GM12875 (cell line): ENCODE data around the gene SUSD6.
"Not testable (repeated sequence)": the region's sequence is repeated elsewhere in the genome, so short reads cannot be mapped to it uniquely, and the experiment has no call there.

Experiments used
- H3K4me3 ChIP-seq: one replicate; pipeline ENCODE4 v1.5.1; 2011; ENCODE audit warnings: low read depth, low read length, control low read depth
- CTCF ChIP-seq: IDR thresholded peaks from 2 replicates; pipeline ENCODE4 v1.5.1; 2011; ENCODE audit warnings: low read depth, mild to moderate bottlenecking, control low read depth, inconsistent platforms, low read length, moderate library complexity, borderline replicate concordance; ENCODE audit not compliant: insufficient read depth

The SUSD6 gene

GRCh38 chr14:69693801-69694729, 82.7 kb downstream of the SUSD6 start:
- no peak for TF ChIP-seq CTCF
- H3K4me3 ChIP-seq, result no peak overlapping the region

GRCh38 chr14:69694730-69695281, 83.4 kb downstream of the SUSD6 start:
- no peak for TF ChIP-seq CTCF
- no peak overlapping the region for H3K4me3 ChIP-seq

DNA sequence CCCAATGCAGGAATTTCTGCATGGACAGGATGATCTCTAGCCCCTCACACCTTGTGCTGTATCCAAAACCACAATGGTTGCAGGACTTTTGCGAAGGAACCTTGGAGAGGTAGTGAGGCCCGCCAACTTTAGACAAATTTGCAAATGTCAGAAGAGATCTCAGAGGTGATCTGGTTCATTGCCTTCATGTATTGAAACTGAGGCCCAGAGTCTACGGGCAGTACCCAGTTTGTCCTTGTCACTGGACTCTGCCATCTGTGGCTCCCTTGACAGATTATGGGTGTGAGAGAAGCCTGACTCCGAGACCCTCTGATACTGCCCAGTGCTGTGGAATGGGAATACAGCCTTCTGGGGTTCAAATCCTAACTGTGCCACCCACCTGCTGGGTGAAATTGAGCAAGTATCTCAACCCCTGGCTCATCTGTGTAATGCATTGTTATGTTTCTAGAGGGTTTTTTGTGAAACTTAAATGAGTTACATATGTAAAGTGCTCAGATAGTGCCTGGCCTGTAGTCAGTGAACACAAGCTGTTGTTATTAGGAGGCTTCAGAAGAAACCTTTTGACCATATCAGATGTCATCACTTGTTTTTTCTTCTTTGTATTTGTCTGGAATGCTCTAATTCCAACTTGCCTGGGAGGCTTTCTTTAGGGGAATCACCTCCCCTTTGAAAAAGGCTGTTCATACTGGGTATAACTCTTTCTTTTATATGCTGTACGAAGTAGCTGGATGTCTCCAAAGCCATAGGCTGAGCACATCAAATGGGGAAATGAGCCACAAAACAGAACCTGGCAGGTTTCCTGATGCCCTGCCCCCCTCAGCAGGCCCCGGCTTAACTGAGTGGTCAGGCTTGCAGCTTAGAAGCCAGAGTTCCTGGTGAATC, 84.2 kb downstream of the SUSD6 start:
- TF ChIP-seq CTCF, result no peak
- H3K4me3 ChIP-seq, result no peak overlapping the region

- TF ChIP-seq CTCF, result no peak
- H3K4me3 ChIP-seq, result no peak overlapping the region
Observed at GRCh38 chr14:69696204-69696527, 84.8 kb downstream of the SUSD6 start.

DNA sequence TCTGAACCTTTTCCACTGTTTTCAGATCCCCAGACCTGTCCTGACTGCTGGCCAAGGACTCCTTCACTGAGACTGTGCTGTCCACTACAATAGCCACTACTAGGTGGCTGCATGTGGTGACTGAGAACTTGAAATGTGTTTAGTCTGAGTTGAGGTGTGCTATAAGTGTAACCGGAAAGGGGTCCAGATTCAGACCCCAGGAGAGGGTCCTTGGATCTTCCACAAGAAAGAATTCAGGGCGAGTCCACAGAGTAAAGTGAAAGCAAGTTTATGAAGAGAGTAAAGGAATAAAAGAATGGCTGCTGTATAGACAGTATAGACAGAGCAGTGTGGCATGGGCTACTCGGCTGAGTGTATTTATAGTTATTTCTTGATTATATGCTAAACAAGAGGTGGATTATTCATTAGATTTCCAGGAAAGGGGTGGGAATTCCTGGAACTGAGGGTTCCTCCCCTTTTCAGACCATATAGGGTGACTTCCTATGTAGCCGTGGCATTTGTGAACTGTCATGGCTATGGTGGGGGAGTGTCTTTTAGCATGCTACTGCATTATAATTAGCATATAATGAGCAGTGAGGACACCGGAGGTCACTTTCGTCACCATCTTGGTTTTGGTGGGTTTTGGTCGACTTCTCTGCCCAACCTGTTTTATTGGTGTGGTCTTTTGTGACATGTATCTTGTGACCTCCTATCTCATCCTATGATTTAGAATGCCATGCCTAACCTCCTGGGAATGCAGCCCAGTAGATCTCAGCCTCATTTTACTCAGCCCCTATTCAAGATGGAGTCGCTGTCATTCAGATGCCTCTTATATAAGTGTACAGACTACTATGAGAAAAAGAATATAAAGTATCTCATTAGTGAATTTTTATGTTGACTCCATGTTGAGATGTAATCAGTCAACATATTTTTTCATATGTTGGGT, 85.5 kb downstream of the SUSD6 start:
- TF ChIP-seq CTCF, result no peak
- no peak overlapping the region for H3K4me3 ChIP-seq

- TF ChIP-seq CTCF, result no peak
Observed at GRCh38 chr14:69698572-69698971, 87.2 kb downstream of the SUSD6 start.

DNA sequence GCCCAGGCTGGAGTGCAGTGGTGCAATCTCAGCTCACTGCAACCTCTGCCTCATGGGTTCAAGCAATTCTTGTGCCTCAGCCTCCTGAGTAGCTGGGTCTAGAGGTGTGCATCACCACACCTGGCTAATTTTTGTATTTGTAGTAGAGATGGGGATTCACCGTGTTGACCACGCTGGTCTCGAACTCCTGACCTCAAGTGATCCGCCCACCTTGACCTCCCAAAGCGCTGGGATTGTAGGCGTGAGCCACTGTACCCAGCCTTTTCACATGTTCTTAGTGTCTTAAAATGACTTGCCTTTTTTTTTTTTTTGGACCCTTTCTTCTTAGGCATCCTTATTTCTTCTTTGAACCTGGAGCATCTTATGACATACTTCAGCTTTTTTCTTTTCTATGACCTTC, 87.8 kb downstream of the SUSD6 start:
- not testable (repeated sequence) for H3K4me3 ChIP-seq

More at GRCh38 chr14:69698572-69698971, 87.2 kb downstream of the SUSD6 start:
- no peak overlapping the region for H3K4me3 ChIP-seq
